Body of pancreas (tissue), 4 donors: Measurements from ENCODE around the gene CD6. TPM values are rescaled to one million over a fixed set of nuclear protein-coding genes. Genes with fewer than 3 reads are reported as not detected.

ENCODE experiments used
- ATAC-seq: fragments of 150-250 bp; one replicate; pipeline ENCODE4 v1.9.1; 2016
- DNase-seq, 4 donors: peaks; one replicate each; pipeline ENCODE4 v3.0.0-alpha.2; 2019
- H3K27ac ChIP-seq, 4 donors: fragments of 200-600 bp; sonication (generic); 1 replicate in 3 of 4; 2 replicates in 1 of 4; pipeline versions ENCODE4 v1.5.1 to v1.6.1; 2016 to 2019; ENCODE audit warnings: mild to moderate bottlenecking in 1 of 4, mixed read lengths in 1 of 4, moderate library complexity in 1 of 4
- H3K27me3 ChIP-seq, 2 donors: fragments of 200-600 bp; sonication (generic); one replicate each; pipeline ENCODE4 v1.6.0; 2016; ENCODE audit warnings: mild to moderate bottlenecking in 1 of 2
- H3K36me3 ChIP-seq, 2 donors: fragments of 200-600 bp; sonication (generic); replicated peaks in 1 of 2; 2 replicates each; pipeline ENCODE4 v1.5.1; 2016; ENCODE audit warnings: low read depth in 2 of 2; ENCODE audit not compliant: insufficient read depth in 1 of 2
- H3K4me1 ChIP-seq: fragments of 200-600 bp; sonication (generic); one replicate; pipeline ENCODE4 v1.6.0; 2016
- H3K4me3 ChIP-seq, 2 donors: fragments of 200-600 bp; sonication (generic); 1 replicate in 1 of 2; 2 replicates in 1 of 2; pipeline ENCODE4 v1.5.1; 2016 to 2019
- H3K9me3 ChIP-seq, 3 donors: fragments of 200-600 bp; sonication (generic); 1 replicate in 2 of 3; 2 replicates in 1 of 3; pipeline ENCODE4 v1.5.1; 2016
- POLR2A ChIP-seq, 3 donors: fragments of 450-650 bp; IDR thresholded peaks; one replicate each; pipeline ENCODE4 v1.6.1; 2016; ENCODE audit warnings: antibody characterized with exemption in 3 of 3, mild to moderate bottlenecking in 2 of 3
- WGBS, 2 donors: methylation state at CpG; one replicate each; pipeline ENCODE4 v1.1.5; 2017; 5-methylcytosine and 5-hydroxymethylcytosine counted together
- intact Hi-C: fragments of 100-400 bp; cut with DNase I; formaldehyde crosslinking; loops from one replicate; pipeline ENCODE4 v1.15.1; 2023
- total RNA-seq, 2 donors: library from RNA; depleted of rRNA; stranded (reverse); fragments of >200 nt; gene quantifications; one replicate each; pipeline ENCODE4 v1.1.0, GENCODE V29; 2016
- TF ChIP-seq, protein P1 (sequence below), 7 experiments: fragments of 450-650 bp in 4 of 7; fragments of 200-600 bp in 3 of 7; sonication (generic) in 3 of 7; IDR thresholded peaks; one replicate each; pipeline ENCODE4 v1.5.1; 2016 to 2019; ENCODE audit warnings: antibody characterized with exemption in 7 of 7

Gene CD6
- total RNA-seq, 2 donors from 2014 or later = 1.0 to 3.3 TPM

DNA sequence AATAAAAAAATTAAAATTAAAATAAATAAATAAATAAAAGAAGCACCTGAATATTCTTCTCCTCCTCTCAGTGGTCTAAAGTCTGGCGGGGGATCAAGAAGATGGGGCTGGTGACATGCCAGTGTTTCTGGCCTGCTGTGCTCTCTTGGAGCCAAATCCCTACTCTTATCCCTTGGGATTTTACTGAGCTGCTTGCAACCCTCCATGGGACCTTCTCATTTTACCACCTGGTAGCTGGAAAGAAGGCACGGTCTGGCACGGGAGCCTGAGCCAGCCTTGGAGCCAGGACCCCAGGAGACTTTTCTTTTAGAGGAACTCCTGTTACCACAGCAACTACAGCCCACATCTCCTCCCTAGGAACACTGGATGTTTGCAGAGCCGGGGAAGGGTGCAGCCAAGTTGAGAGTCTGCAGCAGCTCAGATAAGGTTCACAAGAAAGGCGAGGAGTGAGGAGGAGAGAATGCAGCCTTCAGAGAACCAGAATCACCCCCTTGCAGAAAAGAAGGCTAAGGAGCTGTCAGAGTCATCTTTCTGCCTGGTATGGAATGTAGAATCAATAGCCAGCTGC, 21.4 kb downstream of the CD6 start:
- ATAC-seq = no peak
- H3K4me1 ChIP-seq = peaks cover 28% of the 10 kb centered on the region
- WGBS, 2 donors = 34 to 43% methylated on average over 5 of the region's 5 CpGs
- no peaks in the 10 kb centered on the region for H3K9me3 ChIP-seq
- intact Hi-C loops = no loop called here
- no peak overlapping the region for H3K4me3 ChIP-seq
- H3K36me3 ChIP-seq = no peaks in the 10 kb centered on the region
- H3K27ac ChIP-seq = no peak overlapping the region
- no peaks in the 10 kb centered on the region for H3K27me3 ChIP-seq
- TF ChIP-seq, protein P1, sequence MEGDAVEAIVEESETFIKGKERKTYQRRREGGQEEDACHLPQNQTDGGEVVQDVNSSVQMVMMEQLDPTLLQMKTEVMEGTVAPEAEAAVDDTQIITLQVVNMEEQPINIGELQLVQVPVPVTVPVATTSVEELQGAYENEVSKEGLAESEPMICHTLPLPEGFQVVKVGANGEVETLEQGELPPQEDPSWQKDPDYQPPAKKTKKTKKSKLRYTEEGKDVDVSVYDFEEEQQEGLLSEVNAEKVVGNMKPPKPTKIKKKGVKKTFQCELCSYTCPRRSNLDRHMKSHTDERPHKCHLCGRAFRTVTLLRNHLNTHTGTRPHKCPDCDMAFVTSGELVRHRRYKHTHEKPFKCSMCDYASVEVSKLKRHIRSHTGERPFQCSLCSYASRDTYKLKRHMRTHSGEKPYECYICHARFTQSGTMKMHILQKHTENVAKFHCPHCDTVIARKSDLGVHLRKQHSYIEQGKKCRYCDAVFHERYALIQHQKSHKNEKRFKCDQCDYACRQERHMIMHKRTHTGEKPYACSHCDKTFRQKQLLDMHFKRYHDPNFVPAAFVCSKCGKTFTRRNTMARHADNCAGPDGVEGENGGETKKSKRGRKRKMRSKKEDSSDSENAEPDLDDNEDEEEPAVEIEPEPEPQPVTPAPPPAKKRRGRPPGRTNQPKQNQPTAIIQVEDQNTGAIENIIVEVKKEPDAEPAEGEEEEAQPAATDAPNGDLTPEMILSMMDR (IDR thresholded peaks at IDR 0.05) = no peak
- TF ChIP-seq POLR2A (IDR thresholded peaks at IDR 0.05) = no peak
- no peak for DNase-seq

DNA sequence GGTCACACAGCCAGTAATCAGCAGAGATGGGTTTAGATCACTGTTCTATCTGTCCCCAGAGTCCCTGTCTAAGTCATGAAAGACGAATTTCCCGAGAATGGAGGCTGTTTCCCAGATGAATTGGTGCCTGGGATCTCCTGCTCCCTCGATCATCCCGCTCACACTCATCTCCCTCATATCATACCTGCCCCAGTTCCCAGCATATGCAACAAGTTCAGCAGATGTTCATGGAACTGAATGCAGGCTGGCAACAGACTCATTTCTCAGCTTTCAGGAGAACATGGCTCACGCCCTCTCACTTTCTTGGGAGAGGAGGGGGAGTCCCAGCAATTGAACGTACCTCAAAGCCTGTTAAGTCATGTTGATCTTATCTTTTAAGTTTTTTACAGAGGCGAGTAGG, 22.1 kb downstream of the CD6 start:
- 70 to 81% methylated on average over 7 of the region's 7 CpGs for WGBS, 2 donors
- intact Hi-C loops = no loop called here

DNA sequence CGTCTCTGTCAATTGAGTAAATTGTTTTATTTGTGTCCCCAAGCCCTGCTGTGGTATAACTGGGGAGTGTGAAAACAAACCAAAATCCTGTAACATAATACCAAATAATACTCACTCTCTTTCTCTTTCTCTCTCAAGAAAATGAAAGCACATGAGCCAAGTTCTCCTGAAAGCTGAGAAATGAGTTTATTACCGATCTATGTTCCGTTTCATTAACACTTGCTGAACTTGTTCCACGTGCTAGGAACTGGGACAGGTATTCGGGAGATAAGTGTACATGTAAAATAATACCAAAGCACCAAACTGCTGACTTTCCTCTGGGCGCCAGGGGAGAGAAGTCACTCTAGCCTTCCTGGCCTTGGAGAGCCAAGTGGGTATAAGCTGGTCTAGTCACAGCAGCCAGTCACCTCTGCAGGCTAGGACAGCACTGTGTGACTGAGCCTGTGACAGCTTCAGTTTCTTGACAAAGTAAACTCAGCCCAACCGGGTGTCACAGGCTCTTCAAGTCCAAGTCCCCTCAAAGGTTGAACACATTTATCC, 23.1 kb downstream of the CD6 start:
- ATAC-seq = no peak
- no peaks in the 10 kb centered on the region for H3K27me3 ChIP-seq
- H3K4me1 ChIP-seq = peaks cover 28% of the 10 kb centered on the region
- no peaks in the 10 kb centered on the region for H3K36me3 ChIP-seq
- DNase-seq = peak in 1 of 4 donors; percentile 28
- 22 to 47% methylated on average over 7 of the region's 7 CpGs for WGBS, 2 donors
- intact Hi-C loops = no loop called here
- no peak overlapping the region for H3K4me3 ChIP-seq
- H3K27ac ChIP-seq = peak overlapping the region in 2 of 4 donors; percentile 3 to 20
- no peaks in the 10 kb centered on the region for H3K9me3 ChIP-seq
- TF ChIP-seq POLR2A (IDR thresholded peaks at IDR 0.05) = no peak
- TF ChIP-seq, protein P1 (IDR thresholded peaks at IDR 0.05) = no peak

More for the DNA sequence above, 22.1 kb downstream of the CD6 start:
- no peaks in the 10 kb centered on the region for H3K9me3 ChIP-seq
- ATAC-seq (no peak), DNase-seq (no peak)
- no peak overlapping the region for H3K27ac ChIP-seq
- no peaks in the 10 kb centered on the region for H3K27me3 ChIP-seq
- H3K4me1 ChIP-seq = peaks cover 28% of the 10 kb centered on the region
- H3K36me3 ChIP-seq = no peaks in the 10 kb centered on the region
- TF ChIP-seq, protein P1 (IDR thresholded peaks at IDR 0.05) = no peak
- no peak for TF ChIP-seq POLR2A (IDR thresholded peaks at IDR 0.05)
- H3K4me3 ChIP-seq = no peak overlapping the region

DNA sequence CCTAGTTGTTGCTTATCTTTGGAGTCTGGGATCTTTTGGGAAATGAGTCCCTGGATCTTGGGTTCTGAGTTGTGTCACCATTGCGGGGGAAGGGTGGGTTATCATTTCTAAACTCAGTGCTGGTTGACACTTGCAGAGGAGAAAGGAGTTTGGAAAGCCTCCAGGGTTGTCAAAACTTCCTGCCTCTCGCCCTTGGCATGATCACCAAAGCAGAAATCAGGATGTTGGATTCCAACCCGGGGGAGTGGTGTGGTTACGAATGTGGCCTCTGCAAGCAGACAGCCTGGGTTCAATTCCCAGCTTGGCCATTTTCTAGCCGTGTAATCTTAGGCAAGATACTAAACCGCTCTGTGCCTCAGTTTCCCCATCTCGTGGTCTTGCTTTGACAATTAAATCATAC, 24.3 kb downstream of the CD6 start:
- Histone ChIP-seq H3K27me3 (no peaks in the 10 kb centered on the region), H3K9me3 (no peaks in the 10 kb centered on the region), H3K4me1 (peaks cover 28% of the 10 kb centered on the region), H3K27ac (peak overlapping the region in 3 of 4 donors; percentile 58 to 81 (median 69)), H3K36me3 (no peaks in the 10 kb centered on the region), H3K4me3 (no peak overlapping the region)
- TF ChIP-seq, protein P1 (IDR thresholded peaks at IDR 0.05) = no peak
- no peak for TF ChIP-seq POLR2A (IDR thresholded peaks at IDR 0.05)
- no peak for DNase-seq
- intact Hi-C loops = no loop called here
- WGBS, 2 donors = 53 to 68% methylated on average over 7 of the region's 7 CpGs
- no peak for ATAC-seq
